ENCODE results near the gene TRIM60.
"Not testable (repeated sequence)": the region's sequence is repeated elsewhere in the genome, so short reads cannot be mapped to it uniquely, and the experiment has no call there.

TRIM60 gene

GRCh38 chr4:165031436-165032211 is at the start of gene TRIM60:
Gene TRIM60 (plus strand): TSS chr4:165031999. CDS start chr4:165040073, 8,074 bp downstream.
- DNase-seq, result no peak

DNA sequence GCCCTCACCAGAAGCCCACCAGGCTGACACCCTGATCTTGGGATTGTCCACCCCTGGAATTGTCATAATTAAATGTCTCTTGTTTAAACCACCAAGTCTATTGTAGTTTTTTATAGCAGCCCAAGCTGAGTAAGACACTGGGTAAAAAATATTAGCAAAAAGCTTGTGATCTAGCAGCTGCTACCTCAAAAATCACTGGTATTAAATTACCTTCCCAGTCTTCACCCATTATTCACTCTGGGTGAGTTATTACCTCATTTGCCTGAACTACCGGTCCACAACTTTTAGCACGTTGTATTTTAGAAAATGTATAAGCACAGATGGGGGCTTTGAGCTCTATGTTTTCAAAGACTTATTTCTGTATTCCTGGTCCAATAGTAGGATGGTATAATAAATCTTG is 42.3 kb upstream of the TRIM60 start:
- no peak for DNase-seq

- not testable (repeated sequence) for DNase-seq
These were observed 41.0 kb upstream of the TRIM60 start for GRCh38 chr4:164990786-164991185.

- DNase-seq, result not testable (repeated sequence)
These were observed 35.7 kb upstream of the TRIM60 start for GRCh38 chr4:164996123-164996522.

DNA sequence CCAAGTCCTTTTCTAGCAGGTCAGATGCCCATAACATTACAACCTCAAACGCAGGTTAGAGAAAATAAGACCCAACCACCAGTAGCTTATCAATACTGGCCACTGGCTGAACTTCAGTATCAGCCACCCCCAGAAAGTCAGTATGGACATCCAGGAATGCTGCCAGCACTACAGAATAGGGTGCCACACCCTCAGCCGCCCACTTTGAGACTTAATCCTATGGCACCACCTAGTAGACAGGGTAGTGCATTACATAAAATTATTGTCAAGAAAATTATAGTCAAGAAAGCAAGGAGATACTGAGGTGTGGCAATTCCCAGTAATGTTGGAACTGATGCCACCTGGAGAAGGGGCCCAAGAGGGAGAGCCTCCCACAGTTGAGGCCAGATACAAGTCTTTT is 34.5 kb upstream of the TRIM60 start:
- DNase-seq, result no peak

DNA sequence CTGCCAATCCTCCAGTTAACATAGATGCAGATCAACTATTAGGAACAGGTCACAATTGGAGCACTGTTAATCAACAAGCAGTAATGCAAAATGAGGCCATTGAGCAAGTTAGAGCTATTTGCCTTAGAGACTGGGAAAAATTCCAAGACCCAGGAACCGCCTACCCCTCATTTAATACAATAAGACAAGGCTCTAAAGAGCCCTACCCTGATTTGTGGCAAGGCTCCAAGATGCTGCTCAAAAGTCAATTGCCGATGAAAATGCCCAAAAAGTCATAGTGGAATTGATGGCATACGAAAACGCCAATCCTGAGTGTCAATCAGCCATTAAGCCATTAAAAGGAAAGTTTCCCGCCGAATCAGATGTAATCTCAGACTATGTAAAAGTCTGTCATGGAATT is 33.9 kb upstream of the TRIM60 start:
- no peak for DNase-seq

DNA sequence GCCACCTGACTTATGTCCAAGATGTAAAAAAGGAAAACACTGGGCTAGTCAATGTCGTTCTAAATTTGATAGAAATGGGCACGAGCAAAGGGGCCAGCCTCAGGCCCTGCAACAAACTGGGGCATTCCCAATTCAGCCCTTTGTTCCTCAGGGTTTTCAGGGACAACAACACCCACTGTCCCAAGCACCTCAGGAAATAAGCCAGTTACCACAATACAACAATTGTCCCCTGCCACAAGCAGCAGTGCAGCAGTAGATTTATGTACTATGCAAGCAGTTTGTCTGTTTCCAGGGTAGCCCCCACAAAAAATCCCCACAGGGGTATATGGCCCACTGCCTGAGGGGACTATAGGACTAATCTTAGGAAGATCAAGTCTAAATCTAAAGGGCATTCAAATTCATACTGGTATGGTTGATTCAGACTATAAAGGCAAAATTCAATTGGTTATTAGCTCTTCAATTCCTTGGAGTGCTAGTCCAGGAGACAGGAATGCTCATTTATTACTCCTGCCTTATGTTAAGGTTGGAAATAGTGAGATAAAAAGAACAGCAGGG is 33.2 kb upstream of the TRIM60 start:
- DNase-seq, result not testable (repeated sequence)

GRCh38 chr4:165001957-165002356 is 29.8 kb upstream of the TRIM60 start:
- not testable (repeated sequence) for DNase-seq

DNA sequence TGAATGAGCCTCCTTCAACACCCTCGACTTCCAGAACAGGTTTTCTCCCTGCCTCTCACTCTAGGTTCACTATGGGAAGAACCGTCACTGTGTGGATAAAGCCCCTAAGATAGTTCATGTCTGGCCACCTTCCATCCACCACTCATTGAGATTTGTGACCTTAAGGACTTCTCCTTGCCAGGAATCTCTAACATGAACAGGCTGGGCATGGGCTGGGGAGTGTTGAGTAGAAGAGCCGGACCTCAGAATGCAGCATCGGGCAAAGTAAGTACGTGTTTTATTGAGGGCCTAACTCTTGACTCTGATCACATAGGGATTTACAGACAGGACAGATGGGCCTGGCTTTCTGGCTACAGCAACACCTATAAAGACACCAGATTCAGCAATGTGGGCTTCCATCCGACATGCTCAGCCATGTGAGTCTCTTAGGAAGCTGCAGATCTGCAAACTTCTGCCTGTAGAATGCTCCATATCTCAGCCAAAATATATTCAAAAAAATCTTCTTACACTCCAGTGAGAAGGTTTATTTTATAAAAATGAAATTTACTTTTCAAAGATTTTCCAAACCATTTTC is 26.4 kb upstream of the TRIM60 start:
- DNase-seq, result no peak

- DNase-seq, result no peak
These were observed 25.3 kb upstream of the TRIM60 start for GRCh38 chr4:165006456-165006855.

GRCh38 chr4:165006886-165007285 is 24.9 kb upstream of the TRIM60 start:
- no peak for DNase-seq

GRCh38 chr4:165009493-165010227 is 22.1 kb upstream of the TRIM60 start:
- DNase-seq, result no peak

DNA sequence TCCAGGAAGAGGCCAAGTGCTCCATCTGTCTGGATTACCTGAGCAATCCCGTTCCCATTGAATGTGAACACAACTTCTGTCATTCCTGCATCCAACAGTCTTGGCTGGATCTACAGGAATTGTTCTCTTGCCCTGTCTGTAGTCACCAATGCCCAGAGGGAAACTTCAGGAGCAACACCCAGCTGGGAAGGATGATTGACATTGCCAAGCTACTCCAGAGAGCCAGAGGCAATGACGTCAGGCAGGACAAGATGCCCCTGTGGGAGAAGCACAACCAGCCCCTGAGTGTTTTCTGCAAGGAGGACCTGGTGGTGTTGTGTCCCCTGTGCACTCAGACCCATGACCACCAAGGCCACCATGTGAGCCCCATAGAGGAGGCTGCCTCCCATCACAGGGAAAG is 21.3 kb upstream of the TRIM60 start:
- no peak for DNase-seq

DNA sequence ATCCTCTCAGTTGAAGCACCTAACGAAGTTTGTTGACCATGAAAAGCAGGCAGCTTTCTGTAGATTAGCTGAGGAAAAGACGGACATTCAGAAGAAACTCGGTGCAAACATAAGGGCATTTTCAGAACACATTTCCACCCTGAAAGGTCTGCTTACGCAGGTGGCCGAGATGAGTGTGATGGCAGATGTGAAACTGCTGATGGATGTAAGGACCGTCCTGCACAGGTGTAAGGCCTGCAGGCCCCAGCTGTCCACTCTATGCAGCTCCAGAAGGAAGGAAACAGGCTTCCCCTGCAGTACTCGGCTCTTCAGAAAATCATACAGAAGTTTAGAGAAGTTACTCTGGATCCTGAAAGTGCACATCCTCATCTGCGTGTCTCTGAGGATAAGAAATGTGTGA is 20.8 kb upstream of the TRIM60 start:
- no peak for DNase-seq

- no peak for DNase-seq
These were observed 20.4 kb upstream of the TRIM60 start for GRCh38 chr4:165011403-165011802.

GRCh38 chr4:165013691-165014090 is 18.1 kb upstream of the TRIM60 start:
- no peak for DNase-seq

DNA sequence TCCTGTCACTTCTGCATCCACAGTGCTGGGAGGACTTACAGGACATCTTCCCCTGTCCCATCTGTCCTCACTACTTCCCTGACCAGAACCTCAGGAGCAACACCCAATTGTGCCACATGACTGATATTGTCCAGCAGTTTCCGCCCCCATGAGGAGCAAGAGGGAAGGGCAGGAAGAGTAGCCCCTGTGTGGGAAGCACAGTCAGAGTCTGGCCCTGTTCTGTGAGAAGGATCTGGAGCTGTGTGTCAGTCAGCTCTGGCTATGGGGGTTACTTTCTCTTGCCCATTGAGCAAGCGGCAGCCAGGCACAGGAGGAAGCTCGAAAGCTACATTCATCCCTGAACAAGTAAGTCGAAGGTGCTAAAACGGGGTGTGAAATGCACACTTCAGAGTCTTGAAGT is 14.8 kb upstream of the TRIM60 start:
- DNase-seq, result no peak

GRCh38 chr4:165019995-165020394 is 11.8 kb upstream of the TRIM60 start:
- not testable (repeated sequence) for DNase-seq

GRCh38 chr4:165025782-165026181 is 6.0 kb upstream of the TRIM60 start:
- DNase-seq, result not testable (repeated sequence)

GRCh38 chr4:165027762-165028402 is 3.9 kb upstream of the TRIM60 start:
- DNase-seq, result no peak

DNA sequence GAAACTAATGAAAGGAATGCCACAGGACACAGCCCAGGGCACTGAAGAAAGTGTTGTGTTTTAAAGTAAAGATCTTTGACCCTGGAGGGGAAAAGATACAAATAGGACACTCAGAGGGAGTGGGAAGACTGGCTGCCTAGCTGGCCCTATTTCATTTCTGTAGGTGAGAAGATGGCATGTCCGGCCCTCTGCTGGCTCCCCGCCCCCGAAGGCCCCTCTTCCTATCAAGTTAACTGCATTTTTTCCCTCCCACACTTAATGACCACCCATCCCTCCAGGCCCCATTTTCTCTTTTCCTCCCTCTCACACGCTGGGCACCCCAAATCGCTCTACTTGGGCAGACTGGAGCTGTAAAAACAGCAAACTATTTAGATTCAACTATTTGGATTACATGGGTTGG is 16.4 kb downstream of the TRIM60 start:
- no peak for DNase-seq

GRCh38 chr4:165052627-165053026 is 20.8 kb downstream of the TRIM60 start:
- no peak for DNase-seq

- no peak for DNase-seq
These were observed 21.8 kb downstream of the TRIM60 start, which contains the start of gene TRIM75 for GRCh38 chr4:165053645-165054044. Gene TRIM75 (plus strand): TSS chr4:165053866. CDS start chr4:165059148, 5,282 bp downstream.
